T-helper 22 cell (primary cell): ENCODE results near the gene S1PR3.

ENCODE experiments used
- DNase-seq: peaks from one replicate; pipeline ENCODE4 v3.0.0-alpha.2; 2020; ENCODE audit warnings: low read depth

Gene S1PR3

DNA sequence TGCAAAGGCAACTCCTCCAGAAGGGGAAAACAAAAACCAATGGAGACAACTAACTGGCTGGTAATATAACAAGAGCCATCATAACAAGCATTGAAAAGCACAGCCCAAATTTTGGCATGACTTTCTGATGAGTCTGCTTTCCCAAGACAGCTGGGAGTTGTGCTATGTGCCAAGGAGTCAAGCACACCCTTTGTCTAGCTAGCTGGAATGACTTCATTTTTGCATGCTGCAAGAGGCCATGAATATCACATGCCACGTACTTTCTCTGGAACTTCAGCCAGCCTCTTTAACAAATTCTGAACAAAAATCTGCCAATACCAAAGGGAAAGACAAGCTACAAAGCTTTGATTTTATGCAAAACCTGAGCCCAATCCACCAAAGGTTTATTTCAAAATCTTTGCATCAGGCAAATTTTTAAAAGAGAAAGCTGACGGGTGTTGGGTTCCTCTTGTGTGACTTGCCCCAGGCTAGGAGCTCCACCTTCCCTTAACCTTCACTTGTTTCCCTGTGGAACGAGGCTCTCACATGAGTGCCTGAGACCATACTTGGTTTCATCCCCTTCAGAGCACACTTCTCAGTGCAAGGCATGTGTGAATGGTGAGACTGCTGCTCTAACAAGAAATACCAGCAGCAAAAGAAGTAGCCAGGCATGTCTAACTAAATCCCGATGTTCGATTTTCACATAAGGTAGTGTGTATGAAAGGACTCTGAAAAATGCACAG is 47.3 kb downstream of the S1PR3 start:
- DNase-seq = no peak

DNA sequence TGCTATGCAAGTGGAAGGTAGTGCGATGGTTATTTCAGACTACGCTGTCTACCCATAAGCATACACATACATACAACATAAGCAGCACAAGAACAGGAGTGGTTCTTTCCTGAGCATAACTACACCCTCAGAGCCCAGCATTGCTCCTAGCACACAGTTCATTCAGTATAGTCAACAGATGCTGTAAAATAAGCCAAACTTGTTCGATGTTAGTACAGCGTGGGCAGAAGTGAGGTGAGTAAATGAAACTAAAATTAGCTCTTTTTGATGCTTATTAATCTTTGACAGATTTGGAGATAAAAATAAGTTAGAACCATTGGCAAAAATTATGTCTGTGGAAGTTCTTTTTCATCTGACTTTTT is 47.8 kb downstream of the S1PR3 start:
- no peak for DNase-seq

DNA sequence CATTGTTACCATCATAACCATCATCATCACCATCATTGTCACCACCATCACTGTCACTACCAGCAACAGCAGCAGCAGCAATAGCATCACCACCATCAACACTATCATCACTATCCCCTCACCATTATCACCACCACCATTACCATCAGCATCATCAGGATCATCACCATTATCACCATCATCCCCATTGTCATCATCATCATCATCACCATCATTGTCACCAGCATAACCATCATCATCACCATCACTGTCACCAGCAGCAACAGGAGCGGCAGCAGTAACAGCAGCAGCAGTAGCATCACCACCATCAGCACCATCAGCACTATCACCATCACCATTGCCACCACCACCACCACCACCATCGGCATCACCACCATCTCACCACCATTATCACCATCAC is 48.4 kb downstream of the S1PR3 start:
- no peak for DNase-seq

DNA sequence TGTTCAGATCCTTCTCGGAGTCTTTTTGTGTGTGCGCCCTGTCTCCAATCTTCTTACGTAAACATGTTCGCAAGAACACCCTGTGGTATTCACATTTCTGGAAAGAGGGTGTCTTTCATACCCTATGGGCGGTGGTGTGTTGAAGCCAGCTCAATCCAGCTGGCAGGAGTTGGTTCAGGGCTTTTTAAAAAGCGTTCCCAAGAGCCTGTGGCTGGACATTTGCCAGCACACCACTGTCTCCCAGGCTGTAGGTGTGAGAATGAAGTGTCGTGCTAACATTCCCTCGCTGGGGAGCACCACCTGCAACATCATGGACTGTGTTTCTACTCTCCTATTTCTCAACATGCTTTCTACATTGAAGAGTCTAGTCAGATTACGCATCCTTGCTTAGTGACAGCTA is 51.7 kb downstream of the S1PR3 start:
- DNase-seq = no peak

DNA sequence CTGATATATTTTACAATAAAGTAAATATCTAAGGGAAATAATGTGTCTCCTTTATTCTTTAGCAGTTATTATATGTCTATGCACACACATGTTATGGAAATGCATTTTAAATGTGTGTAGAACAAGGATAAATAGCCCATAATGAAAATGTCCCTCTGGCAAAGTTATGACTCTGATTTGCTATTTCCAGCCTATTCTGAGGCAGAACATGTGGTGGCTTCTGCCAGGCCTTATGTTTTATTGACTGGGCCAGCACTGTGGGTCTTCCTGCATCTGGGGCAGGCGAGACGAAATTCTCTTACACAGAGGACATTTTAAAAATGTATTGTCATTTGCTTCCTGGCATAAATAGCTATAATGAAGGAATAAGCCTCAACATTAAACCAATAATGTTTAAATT is 52.8 kb downstream of the S1PR3 start:
- DNase-seq = no peak

DNA sequence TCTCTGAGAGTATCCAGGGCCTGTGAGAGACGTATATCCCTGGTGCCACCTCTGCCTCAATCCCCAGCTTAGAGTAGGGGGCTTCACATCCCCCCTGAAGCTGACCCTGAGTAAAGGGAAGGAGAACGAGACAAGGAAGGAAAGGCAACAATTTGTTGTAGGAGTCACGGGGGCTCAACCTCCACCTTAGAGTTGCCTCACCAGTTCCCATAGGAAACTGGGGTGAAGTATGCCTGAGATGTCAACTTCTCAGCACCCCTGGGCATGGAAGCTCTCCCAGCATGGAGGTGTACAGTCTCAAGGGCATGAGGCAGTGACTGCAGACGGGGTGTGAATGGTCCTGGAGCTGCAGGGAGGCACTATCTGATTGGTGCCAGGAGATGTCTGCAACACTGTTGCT is 53.6 kb downstream of the S1PR3 start:
- DNase-seq = no peak

DNA sequence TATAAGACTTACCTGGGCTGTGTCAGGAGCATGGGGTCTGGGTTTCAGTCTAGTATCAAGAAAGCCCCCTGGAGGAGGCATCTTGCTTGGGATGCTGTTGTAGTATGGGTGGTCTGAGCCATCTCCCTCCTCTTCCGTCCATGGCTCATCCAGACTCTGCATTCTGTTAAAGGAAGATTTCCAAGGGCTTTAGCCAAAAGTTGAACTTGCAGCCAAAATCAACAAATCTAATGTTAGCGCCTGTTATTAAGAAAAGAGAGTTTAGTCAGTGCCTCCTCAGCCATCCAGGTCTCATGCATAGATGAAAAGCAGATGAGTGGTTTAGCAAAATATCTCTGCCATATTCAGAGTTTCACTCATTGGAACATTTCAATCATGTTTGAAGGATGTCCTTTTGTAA is 55.6 kb downstream of the S1PR3 start:
- no peak for DNase-seq

DNA sequence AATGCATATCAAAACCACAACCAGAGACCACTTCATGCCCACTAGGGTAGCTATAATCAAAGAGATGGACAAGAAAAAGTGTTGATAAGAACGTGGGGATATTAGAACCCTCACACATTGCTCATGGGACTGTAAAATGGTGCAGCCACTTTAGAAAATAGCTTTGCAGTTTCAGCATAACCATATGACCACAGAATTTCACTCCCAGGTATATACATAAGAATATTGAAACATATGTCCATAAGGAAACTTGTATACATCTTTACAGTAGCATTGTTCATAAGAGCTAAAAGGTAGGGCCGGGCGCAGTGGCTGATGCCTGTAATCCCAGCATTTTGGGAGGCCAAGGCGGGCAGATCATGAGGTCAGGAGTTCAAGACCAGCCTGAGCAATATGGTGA is 56.4 kb downstream of the S1PR3 start:
- DNase-seq = no peak

DNA sequence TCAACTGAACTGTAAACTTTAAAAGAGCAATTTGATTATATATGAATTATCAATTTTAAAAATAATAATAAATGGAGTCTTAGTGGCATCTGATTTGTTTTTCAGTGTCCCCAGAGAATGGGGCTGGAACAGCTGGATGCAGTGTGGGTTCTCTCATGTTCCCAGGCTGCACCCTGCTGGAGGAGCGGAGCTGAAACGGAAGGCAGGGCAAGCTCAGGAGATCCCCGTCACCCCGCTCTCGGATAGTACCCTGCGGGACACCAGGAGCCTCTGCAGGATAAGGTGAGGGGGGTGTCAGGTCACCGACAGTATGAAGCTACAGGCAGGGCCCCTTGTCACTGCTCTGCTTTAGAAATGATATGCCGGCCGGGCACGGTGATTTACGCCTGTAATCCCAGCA is 57.3 kb downstream of the S1PR3 start:
- no peak for DNase-seq

DNA sequence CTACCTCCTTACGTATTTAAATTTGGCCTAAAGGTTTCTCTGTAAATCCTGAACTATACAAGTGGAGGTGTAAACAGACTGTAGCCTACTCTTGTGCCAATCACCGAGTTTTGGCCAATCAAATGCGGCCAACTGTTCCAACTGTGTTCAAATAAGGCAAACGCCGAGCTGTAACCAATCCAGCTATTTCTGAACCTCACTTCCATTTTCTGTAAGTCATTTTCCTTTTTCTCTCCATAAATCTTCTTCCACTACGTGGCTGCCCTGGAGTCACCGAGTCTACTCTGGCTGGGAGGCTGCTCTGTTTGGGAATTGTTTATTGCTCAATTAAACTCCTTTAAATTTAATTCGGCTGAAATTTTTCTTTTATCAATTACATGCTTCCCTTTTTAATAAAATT is 58.4 kb downstream of the S1PR3 start:
- DNase-seq = no peak

DNA sequence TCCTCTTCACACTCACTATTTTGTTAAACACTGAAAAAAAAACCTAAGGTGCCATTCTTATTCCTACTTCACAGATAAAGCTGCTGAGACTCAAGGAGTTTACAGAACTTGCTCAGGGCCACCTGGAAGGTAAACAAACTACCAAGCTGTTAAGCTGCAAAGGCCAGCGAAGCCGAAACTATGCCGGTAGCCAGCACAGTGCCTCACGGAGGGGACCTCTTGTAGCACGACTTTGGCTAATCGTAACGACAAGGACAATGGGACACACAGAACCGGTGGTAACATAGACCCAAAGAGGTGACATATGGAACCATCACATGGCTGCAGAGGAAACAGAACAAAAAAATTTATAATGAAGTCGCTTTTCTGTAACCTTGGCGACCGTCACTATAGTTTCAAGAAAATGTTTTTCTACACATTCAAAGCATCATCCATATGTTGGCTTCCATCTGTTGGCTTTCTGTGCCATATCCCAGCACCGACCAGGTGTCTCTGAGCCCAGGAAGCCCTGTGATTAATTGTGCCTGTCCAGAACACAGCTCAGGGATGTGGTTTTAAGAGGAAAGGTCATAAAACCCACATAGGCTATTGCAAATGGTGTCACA is 60.3 kb downstream of the S1PR3 start:
- no peak for DNase-seq

DNA sequence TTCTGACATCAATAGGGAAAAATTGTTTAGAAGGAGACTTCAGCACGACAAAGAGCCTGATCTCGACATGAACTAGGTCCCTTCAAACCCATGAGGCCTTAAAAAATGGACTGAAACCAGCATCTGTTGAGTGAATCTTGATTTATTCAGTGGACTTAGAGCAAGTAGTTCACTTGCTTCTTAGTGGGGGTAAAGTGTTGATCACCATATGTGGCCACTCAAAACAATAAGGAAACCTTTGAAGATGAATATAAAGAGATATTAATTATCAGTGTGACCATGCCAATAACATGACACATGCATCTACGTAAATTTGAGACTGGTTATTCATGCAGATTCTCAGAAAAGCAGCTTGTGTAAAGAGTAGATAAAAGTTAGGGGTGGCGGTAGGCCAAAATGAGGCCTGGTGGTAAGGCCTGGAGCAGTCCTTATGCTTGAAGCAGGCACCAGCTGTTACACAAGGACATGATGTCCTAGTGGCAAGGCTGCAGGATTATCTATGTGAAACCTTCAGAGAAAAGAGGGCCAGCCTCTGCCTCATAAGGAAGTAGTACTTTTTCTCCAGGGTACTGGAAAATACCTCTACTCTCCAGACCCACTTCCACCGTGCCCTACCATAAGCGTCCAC is 61.3 kb downstream of the S1PR3 start:
- no peak for DNase-seq

DNA sequence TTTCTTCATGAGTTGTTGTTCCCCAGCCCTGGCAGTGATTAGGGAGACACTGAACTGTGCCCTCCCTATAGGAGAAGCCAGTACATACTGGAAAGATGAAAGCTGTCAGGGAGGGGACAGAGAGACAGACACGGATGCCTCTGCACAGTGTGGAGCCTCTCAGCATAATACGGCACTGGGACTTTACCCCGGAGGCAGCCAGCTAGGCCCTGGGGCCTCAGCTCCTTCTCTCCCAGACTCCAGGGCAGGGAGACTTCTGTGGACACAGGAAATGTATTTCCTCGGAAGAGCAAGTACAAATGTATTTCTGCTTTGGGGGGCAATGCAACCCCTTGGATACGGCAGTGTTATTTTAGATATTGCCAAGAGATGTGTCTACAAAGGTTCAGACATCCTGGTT is 62.0 kb downstream of the S1PR3 start:
- DNase-seq = no peak
